D341Med (cell line): ENCODE data around the gene SUDS3.
"Not testable (repeated sequence)": the region's sequence is repeated elsewhere in the genome, so short reads cannot be mapped to it uniquely, and the experiment has no call there.

Experiments
- DNase-seq: peaks from one replicate; pipeline ENCODE4 v3.0.0; 2012; ENCODE audit warnings: low spot score

SUDS3 gene

GRCh38 chr12:118376089-118377020 is at the start of gene SUDS3:
Gene SUDS3, plus strand, starts transcription at chr12:118376555. Its CDS starts 137 bp downstream, at chr12:118376692.
- peak; percentile 90 for DNase-seq

- DNase-seq, result no peak
Measured at GRCh38 chr12:118326991-118327390, 49.4 kb upstream of the SUDS3 start.

- DNase-seq, result no peak
Measured at GRCh38 chr12:118327391-118327790, 49.0 kb upstream of the SUDS3 start.

- DNase-seq, result no peak
Measured at GRCh38 chr12:118328486-118329330, 47.6 kb upstream of the SUDS3 start.

GRCh38 chr12:118330421-118331018 is 45.8 kb upstream of the SUDS3 start:
- no peak for DNase-seq

- no peak for DNase-seq
Measured at GRCh38 chr12:118332511-118332910, 43.8 kb upstream of the SUDS3 start.

GRCh38 chr12:118334241-118334640 is 42.1 kb upstream of the SUDS3 start:
- no peak for DNase-seq

GRCh38 chr12:118334939-118335567 is 41.3 kb upstream of the SUDS3 start:
- DNase-seq, result no peak

- no peak for DNase-seq
Measured at GRCh38 chr12:118336123-118336522, 40.2 kb upstream of the SUDS3 start.

- DNase-seq, result no peak
Measured at GRCh38 chr12:118337194-118337838, 39.0 kb upstream of the SUDS3 start.

GRCh38 chr12:118342090-118342489 is 34.3 kb upstream of the SUDS3 start:
- no peak for DNase-seq

- DNase-seq, result no peak
Measured at GRCh38 chr12:118344829-118345228, 31.5 kb upstream of the SUDS3 start.

- no peak for DNase-seq
Measured at GRCh38 chr12:118345355-118345754, 31.0 kb upstream of the SUDS3 start.

- no peak for DNase-seq
Measured at GRCh38 chr12:118346895-118347294, 29.5 kb upstream of the SUDS3 start.

GRCh38 chr12:118347916-118348315 is 28.4 kb upstream of the SUDS3 start:
- DNase-seq, result no peak

GRCh38 chr12:118350908-118351559 is 25.3 kb upstream of the SUDS3 start:
- DNase-seq, result no peak

GRCh38 chr12:118353721-118354120 is 22.6 kb upstream of the SUDS3 start:
- no peak for DNase-seq

- not testable (repeated sequence) for DNase-seq
Measured at GRCh38 chr12:118354503-118354902, 21.9 kb upstream of the SUDS3 start.

GRCh38 chr12:118354903-118355302 is 21.5 kb upstream of the SUDS3 start:
- DNase-seq, result no peak

- no peak for DNase-seq
Measured at GRCh38 chr12:118355843-118356242, 20.5 kb upstream of the SUDS3 start.

- no peak for DNase-seq
Measured at GRCh38 chr12:118356809-118357256, 19.5 kb upstream of the SUDS3 start.
